GM12878 (cell line): ENCODE measurements around the gene AKAP17A. TPM values are rescaled to one million over a fixed set of nuclear protein-coding genes. Genes with fewer than 3 reads are reported as not detected.
A peak's percentile ranks its signal among the peaks of the same experiment; 100 is the strongest.
"Not testable (repeated sequence)": the region's sequence is repeated elsewhere in the genome, so short reads cannot be mapped to it uniquely, and the experiment has no call there.

Experiments
- ATAC-seq: fragments of 200-7000 bp; cut with Tn5 transposase; 3 replicates; pipeline ENCODE4 v1.9.1; 2020; ENCODE audit warnings: mild to moderate bottlenecking, moderate library complexity
- BruUV-seq: library from RNA; stranded (reverse); fragments of 400-500 nt; replicated peaks from 2 replicates; lab custom pipeline; 2021; lab: Mats Ljungman, UMichigan
- CTCF ChIA-PET: fragments of 300-600 bp; sonication (Branson Sonifier 250); formaldehyde crosslinking; extraction: SDS; loops from one replicate; lab custom pipeline; 2021; ENCODE audit warnings: inconsistent platforms; lab: Yijun Ruan, JAX
- POLR2A ChIA-PET: fragments of 350-600 bp; formaldehyde crosslinking; extraction: SDS; loops from one replicate; lab custom pipeline; 2021; ENCODE audit warnings: inconsistent platforms; lab: Charles Lee
- RAD21 ChIA-PET: fragments of 300-600 bp; sonication (Branson Sonifier 250); formaldehyde crosslinking; loops from one replicate; lab custom pipeline; 2023; ENCODE audit warnings: antibody characterized with exemption; ENCODE audit not compliant: unreplicated experiment; lab: Charles Lee
- SMC1A ChIA-PET: fragments of 300-600 bp; sonication (Branson Sonifier 250); formaldehyde crosslinking; loops from one replicate; lab custom pipeline; 2023; ENCODE audit not compliant: unreplicated experiment, uncharacterized antibody; lab: Charles Lee
- DNase-seq: peaks from one replicate; pipeline ENCODE4 v3.0.0-alpha.2; 2011; ENCODE audit warnings: low read depth, low spot score
- FAIRE-seq: peaks from 3 replicates; lab custom pipeline; 2011; peaks lifted over from hg19 to GRCh38; lab: Jason Lieb, UNC
- H2AFZ ChIP-seq: 2 replicates; pipeline ENCODE4 v1.6.0; 2011; ENCODE audit warnings: low read depth, low read length, control low read depth; ENCODE audit not compliant: control insufficient read depth
- H3K27ac ChIP-seq: 2 replicates; pipeline ENCODE4 v1.5.1; 2011; ENCODE audit warnings: control low read depth; ENCODE audit not compliant: control insufficient read depth, insufficient read depth
- H3K27me3 ChIP-seq, 2 experiments: replicated peaks in 1 of 2; 2 replicates each; pipeline versions ENCODE4 v1.6.0 to v1.6.1; 2011; ENCODE audit warnings: low read length in 1 of 2; ENCODE audit not compliant: control insufficient read depth in 2 of 2, insufficient read depth in 2 of 2
- H3K36me3 ChIP-seq, 2 experiments: 2 replicates each; pipeline ENCODE4 v1.5.1; 2011; ENCODE audit warnings: low read length in 1 of 2; ENCODE audit not compliant: control insufficient read depth in 2 of 2, insufficient read depth in 2 of 2
- H3K4me1 ChIP-seq: 2 replicates; pipeline ENCODE4 v1.6.1; 2011; ENCODE audit warnings: mild to moderate bottlenecking, low read length, moderate library complexity, mixed read lengths; ENCODE audit not compliant: control insufficient read depth, insufficient read depth
- H3K4me2 ChIP-seq: 2 replicates; pipeline ENCODE4 v1.6.0; 2011; ENCODE audit warnings: control low read depth; ENCODE audit not compliant: control insufficient read depth, insufficient read depth
- H3K4me3 ChIP-seq: fragments of 200-600 bp; sonication (generic); 2 replicates; pipeline ENCODE4 v1.5.1; 2016
- H3K79me2 ChIP-seq: 2 replicates; pipeline ENCODE4 v1.6.0; 2011; ENCODE audit warnings: low read length; ENCODE audit not compliant: control insufficient read depth, insufficient read depth
- H3K9ac ChIP-seq: 2 replicates; pipeline ENCODE4 v1.8.0; 2011; ENCODE audit warnings: low read length, control low read depth, mixed read lengths; ENCODE audit not compliant: control insufficient read depth, insufficient read depth
- H3K9me3 ChIP-seq: replicated peaks from 3 replicates; pipeline ENCODE4 v1.5.1; 2011; ENCODE audit warnings: mild to moderate bottlenecking, low read length; ENCODE audit not compliant: control insufficient read depth, insufficient read depth
- H4K20me1 ChIP-seq: 2 replicates; pipeline ENCODE4 v1.6.0; 2011; ENCODE audit not compliant: control insufficient read depth, insufficient read depth
- SMARCA5 ChIP-seq: fragments of 450-650 bp; IDR thresholded peaks from 2 replicates; pipeline ENCODE4 v1.6.1; 2017; ENCODE audit warnings: mild to moderate bottlenecking
- WGBS: methylation state at CpG from one replicate; pipeline ENCODE4 v1.1.6; 2016; ENCODE audit warnings: low lambda C conversion rate; ENCODE audit not compliant: insufficient replicate concordance, insufficient coverage; ENCODE audit errors: missing lambda C conversion rate; 5-methylcytosine and 5-hydroxymethylcytosine counted together
- in situ Hi-C: fragments of 300-500 bp; cut with MboI; formaldehyde crosslinking; loops from 9 replicates; pipeline ENCODE4 v1.14.3; 2018; ENCODE audit warnings: mixed read lengths
- intact Hi-C: fragments of 100-400 bp; cut with micrococcal nuclease; formaldehyde crosslinking; loops from one replicate; pipeline ENCODE4 v1.14.2; 2022; ENCODE audit not compliant: unreplicated experiment
- polyA plus RNA-seq, 11 experiments: library from polyadenylated mRNA; depleted of rRNA in 4 of 11; unstranded in 6 of 11; stranded (reverse) in 5 of 11; fragments of >200 nt; fragmentation: Nextera tagmentation in 4 of 11; fragmentation: Illumina TruSeq in 1 of 11; extraction: Ambion mirVana in 4 of 11; extraction: Trizol in 1 of 11; gene quantifications; 1 replicate in 1 of 11; 2 replicates in 10 of 11; pipeline versions ENCODE4 v1.2.1 to v1.2.3, GENCODE V29; 2011 to 2016; ENCODE audit warnings: inconsistent platforms in 2 of 11, missing spikeins in 2 of 11, low read depth in 1 of 11
- total RNA-seq, 4 experiments: library from RNA; depleted of rRNA in 3 of 4; stranded (reverse); fragments of >200 nt in 3 of 4; fragmentation: Illumina TruSeq in 1 of 4; extraction: Trizol in 1 of 4; gene quantifications; 2 replicates each; pipeline versions ENCODE4 v1.2.1 to v1.2.3, GENCODE V29; 2013 to 2021
- TF ChIP-seq, protein P1 (sequence below): IDR thresholded peaks from 2 replicates; pipeline ENCODE4 v1.6.1; 2012; ENCODE audit warnings: low read depth, low read length, improper control_type of control experiment

The AKAP17A gene
- total and polyA plus RNA-seq, 10 of the 15 experiments (the other 5 are each of a cell fraction or from before 2014, with no cell fraction given) = 3.0 to 55.8 (median 25.5) TPM

- Histone ChIP-seq H3K27me3 (no peaks in the 10 kb centered on the region), H3K4me3 (peak overlapping the region; percentile 32; the same call in 1 of the 2 replicates), H3K9me3 (peaks cover 3% of the 10 kb centered on the region; the same call in 1 of the 3 replicates), H3K36me3 (no peaks in the 10 kb centered on the region), H3K4me2 (peak overlapping the region; percentile 68; the same call in 1 of the 2 replicates), H2AFZ (no peak overlapping the region), H3K9ac (no peak overlapping the region), H3K79me2 (no peaks in the 10 kb centered on the region), H3K4me1 (peaks cover 7% of the 10 kb centered on the region), H4K20me1 (no peaks in the 10 kb centered on the region), H3K27ac (no peak overlapping the region)
- WGBS = 50% methylated on average over 6 of the region's 6 CpGs
- DNase-seq (no peak), ATAC-seq (no peak), FAIRE-seq (no peak)
- in situ Hi-C loops = no loop called here
- intact Hi-C loops = no loop called here
- TF ChIP-seq, protein P1, sequence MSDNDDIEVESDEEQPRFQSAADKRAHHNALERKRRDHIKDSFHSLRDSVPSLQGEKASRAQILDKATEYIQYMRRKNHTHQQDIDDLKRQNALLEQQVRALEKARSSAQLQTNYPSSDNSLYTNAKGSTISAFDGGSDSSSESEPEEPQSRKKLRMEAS = no peak
- peak; percentile 53; the same call in 1 of the 2 replicates for TF ChIP-seq SMARCA5
- ChIA-PET CTCF (no interaction called here), RAD21 (no interaction called here), SMC1A (no interaction called here), POLR2A (no interaction called here)
- BruUV-seq = no TSS peak
Observed at GRCh38 chrX:1555370-1555769, 36.0 kb upstream of the AKAP17A start.

DNA sequence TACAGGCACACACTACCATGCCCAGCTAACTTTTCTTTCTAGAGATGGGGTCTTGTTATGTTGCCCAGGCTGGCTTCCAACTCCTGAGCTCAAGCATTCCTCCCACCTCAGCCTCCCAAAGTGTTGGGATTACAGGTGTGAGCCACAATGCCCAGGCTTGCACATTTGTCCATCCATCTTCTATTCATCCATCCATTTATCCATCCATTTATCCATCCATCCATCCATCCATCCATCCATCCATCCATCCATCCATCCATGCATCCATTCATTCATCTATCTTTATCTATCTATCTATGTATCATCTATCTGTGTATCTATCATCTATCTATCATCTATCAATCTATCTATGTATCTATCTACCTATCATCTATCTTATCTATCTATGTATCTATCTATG is 34.0 kb upstream of the AKAP17A start:
- H3K4me1 ChIP-seq, H3K4me3 ChIP-seq, H3K27me3 ChIP-seq, DNase-seq, RAD21 ChIA-PET, H3K9ac ChIP-seq, FAIRE-seq, H3K27ac ChIP-seq, ATAC-seq, in situ Hi-C loops, H3K4me2 ChIP-seq, H3K36me3 ChIP-seq, H3K79me2 ChIP-seq, H4K20me1 ChIP-seq, H2AFZ ChIP-seq, H3K9me3 ChIP-seq, BruUV-seq, SMC1A ChIA-PET, intact Hi-C loops, CTCF ChIA-PET, POLR2A ChIA-PET: not testable (repeated sequence)
